Sigmoid colon (tissue), 7 donors: ENCODE measurements around the gene ZBTB4. TPM values are rescaled to one million over a fixed set of nuclear protein-coding genes. Genes with fewer than 3 reads are reported as not detected.

ENCODE experiments used
- DNase-seq: peaks from one replicate; pipeline ENCODE4 v3.0.0-alpha.2; 2019
- H3K27ac ChIP-seq, 4 donors: fragments of 200-600 bp; sonication (generic); one replicate each; pipeline ENCODE4 v1.5.1; 2016 to 2019; ENCODE audit warnings: mild to moderate bottlenecking in 1 of 4
- H3K27me3 ChIP-seq, 3 donors: fragments of 200-600 bp; sonication (generic); one replicate each; pipeline ENCODE4 v1.5.1; 2019; ENCODE audit warnings: mild to moderate bottlenecking in 1 of 3
- H3K36me3 ChIP-seq, 4 donors: fragments of 200-600 bp; sonication (generic); one replicate each; pipeline ENCODE4 v1.5.1; 2016 to 2019
- H3K4me1 ChIP-seq, 4 donors: fragments of 200-600 bp; sonication (generic); one replicate each; pipeline ENCODE4 v1.5.1; 2017 to 2019
- H3K4me3 ChIP-seq, 4 donors: fragments of 200-600 bp; sonication (generic); one replicate each; pipeline ENCODE4 v1.5.1; 2017 to 2019; ENCODE audit warnings: mild to moderate bottlenecking in 2 of 4, moderate library complexity in 1 of 4
- H3K9me3 ChIP-seq, 4 donors: fragments of 200-600 bp in 3 of 4; sonication (generic) in 3 of 4; one replicate each; pipeline versions ENCODE4 v1.5.1 to v1.6.1; 2013 to 2019
- EP300 ChIP-seq, 4 donors: sonication (generic); formaldehyde crosslinking; IDR thresholded peaks; one replicate each; pipeline ENCODE4 v1.6.1; 2017; ENCODE audit warnings: antibody characterized with exemption in 4 of 4
- POLR2A ChIP-seq, 2 donors: fragments of 450-650 bp; IDR thresholded peaks; one replicate each; pipeline ENCODE4 v1.6.1; 2016; ENCODE audit warnings: antibody characterized with exemption in 2 of 2, mild to moderate bottlenecking in 2 of 2, moderate library complexity in 2 of 2
- POLR2AphosphoS5 ChIP-seq, 4 donors: sonication (generic); formaldehyde crosslinking; IDR thresholded peaks; one replicate each; pipeline ENCODE4 v1.6.1; 2017; ENCODE audit warnings: antibody characterized with exemption in 4 of 4
- WGBS, 2 donors: extraction: QIAGEN DNeasy Blood & Tissue Kit; methylation state at CpG; one replicate each; pipeline ENCODE4 v1.1.7; 2013; 5-methylcytosine and 5-hydroxymethylcytosine counted together
- intact Hi-C: fragments of 100-400 bp; cut with DNase I; formaldehyde crosslinking; loops from one replicate; pipeline ENCODE4 v1.15.1; 2023
- polyA plus RNA-seq, 3 donors: library from polyadenylated mRNA; stranded (reverse); fragments of 200-250 nt; gene quantifications; one replicate each; pipeline ENCODE4 v1.2.3, GENCODE V29; 2013
- total RNA-seq, 4 donors: library from RNA; depleted of rRNA; stranded (reverse); fragments of >200 nt; gene quantifications; one replicate each; pipeline ENCODE4 v1.1.0, GENCODE V29; 2016
- TF ChIP-seq, protein P1 (sequence below), 4 experiments: fragments of 450-650 bp in 3 of 4; fragments of 200-600 bp in 1 of 4; IDR thresholded peaks; one replicate each; pipeline ENCODE4 v1.5.1; 2016 to 2019; ENCODE audit warnings: antibody characterized with exemption in 4 of 4, mild to moderate bottlenecking in 3 of 4, moderate library complexity in 2 of 4
- donor health status: healthy with polysubstance abuse.
- donor health status: Bipolar disorder and iron deficiency.
- donor health status: healthy.

The ZBTB4 gene
- total and polyA plus RNA-seq, 7 donors = 5.5 to 56.5 (median 42.5) TPM

DNA sequence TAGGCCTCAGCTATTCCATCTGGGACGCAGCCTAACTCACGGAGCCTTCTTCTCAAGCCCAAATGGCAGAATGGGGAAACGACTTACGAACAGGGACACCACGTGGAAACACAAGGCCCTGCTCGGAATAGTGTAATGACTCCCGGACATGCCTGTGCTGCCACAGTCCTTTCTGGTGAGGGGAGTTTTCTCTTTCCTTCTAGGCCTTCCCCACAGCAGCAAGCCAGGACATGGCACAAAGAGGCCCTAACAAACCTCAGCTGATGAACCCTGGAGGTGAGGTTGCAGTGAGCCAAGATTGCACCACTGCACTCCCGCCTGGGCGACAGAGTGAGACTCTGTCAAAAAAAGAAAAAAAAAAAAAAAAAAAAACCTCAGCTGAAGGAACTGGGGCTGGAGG is 15.3 kb downstream of the ZBTB4 start:
- 96% methylated on average over 9 of the region's 9 CpGs for WGBS, 2 donors
- Histone ChIP-seq H3K36me3 (peaks cover 18 to 56% (median 29%) of the 10 kb centered on the region in 4 donors), H3K27me3 (no peaks in the 10 kb centered on the region), H3K9me3 (no peaks in the 10 kb centered on the region), H3K27ac (no peak overlapping the region), H3K4me3 (no peak overlapping the region), H3K4me1 (peaks cover 0 to 35% (median 26%) of the 10 kb centered on the region in 4 donors)
- intact Hi-C loops = no loop called here
- no peak for DNase-seq
- TF ChIP-seq POLR2AphosphoS5 (IDR thresholded peaks at IDR 0.05) = no peak
- no peak for TF ChIP-seq POLR2A (IDR thresholded peaks at IDR 0.05)
- TF ChIP-seq, protein P1, sequence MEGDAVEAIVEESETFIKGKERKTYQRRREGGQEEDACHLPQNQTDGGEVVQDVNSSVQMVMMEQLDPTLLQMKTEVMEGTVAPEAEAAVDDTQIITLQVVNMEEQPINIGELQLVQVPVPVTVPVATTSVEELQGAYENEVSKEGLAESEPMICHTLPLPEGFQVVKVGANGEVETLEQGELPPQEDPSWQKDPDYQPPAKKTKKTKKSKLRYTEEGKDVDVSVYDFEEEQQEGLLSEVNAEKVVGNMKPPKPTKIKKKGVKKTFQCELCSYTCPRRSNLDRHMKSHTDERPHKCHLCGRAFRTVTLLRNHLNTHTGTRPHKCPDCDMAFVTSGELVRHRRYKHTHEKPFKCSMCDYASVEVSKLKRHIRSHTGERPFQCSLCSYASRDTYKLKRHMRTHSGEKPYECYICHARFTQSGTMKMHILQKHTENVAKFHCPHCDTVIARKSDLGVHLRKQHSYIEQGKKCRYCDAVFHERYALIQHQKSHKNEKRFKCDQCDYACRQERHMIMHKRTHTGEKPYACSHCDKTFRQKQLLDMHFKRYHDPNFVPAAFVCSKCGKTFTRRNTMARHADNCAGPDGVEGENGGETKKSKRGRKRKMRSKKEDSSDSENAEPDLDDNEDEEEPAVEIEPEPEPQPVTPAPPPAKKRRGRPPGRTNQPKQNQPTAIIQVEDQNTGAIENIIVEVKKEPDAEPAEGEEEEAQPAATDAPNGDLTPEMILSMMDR (IDR thresholded peaks at IDR 0.05) = no peak
- TF ChIP-seq EP300 (IDR thresholded peaks at IDR 0.05) = no peak

GRCh38 chr17:7463372-7463846 is 16.0 kb downstream of the ZBTB4 start:
- Histone ChIP-seq H3K4me3 (no peak overlapping the region), H3K27me3 (no peaks in the 10 kb centered on the region), H3K9me3 (no peaks in the 10 kb centered on the region), H3K4me1 (peaks cover 0 to 28% (median 23%) of the 10 kb centered on the region in 4 donors), H3K36me3 (peaks cover 18 to 56% (median 29%) of the 10 kb centered on the region in 4 donors), H3K27ac (no peak overlapping the region)
- DNase-seq = no peak
- 90 to 94% methylated on average over 14 of the region's 14 CpGs for whole genome bisulfite sequencing, 2 donors
- no peak for TF ChIP-seq POLR2AphosphoS5 (IDR thresholded peaks at IDR 0.05)
- no peak for TF ChIP-seq EP300 (IDR thresholded peaks at IDR 0.05)
- TF ChIP-seq, protein P1 (IDR thresholded peaks at IDR 0.05) = no peak
- no peak for TF ChIP-seq POLR2A (IDR thresholded peaks at IDR 0.05)
- intact Hi-C loops = no loop called here

- peaks cover 0 to 21% (median 18%) of the 10 kb centered on the region in 4 donors for H3K4me1 ChIP-seq
- no peaks in the 10 kb centered on the region for H3K9me3 ChIP-seq
- WGBS, 2 donors = 93 to 94% methylated on average over 44 of the region's 44 CpGs
- DNase-seq = no peak
- H3K4me3 ChIP-seq = no peak overlapping the region
- H3K27ac ChIP-seq = no peak overlapping the region
- no peaks in the 10 kb centered on the region for H3K27me3 ChIP-seq
- intact Hi-C loops = no loop called here
- TF ChIP-seq, protein P1 (IDR thresholded peaks at IDR 0.05) = no peak
- peak in 1 of 4 donors; percentile 33 for TF ChIP-seq POLR2AphosphoS5 (IDR thresholded peaks at IDR 0.05)
- no peak for TF ChIP-seq EP300 (IDR thresholded peaks at IDR 0.05)
- TF ChIP-seq POLR2A (IDR thresholded peaks at IDR 0.05) = no peak
- peaks cover 18 to 56% (median 29%) of the 10 kb centered on the region in 4 donors for H3K36me3 ChIP-seq
Measured at GRCh38 chr17:7462474-7463371, 16.7 kb downstream of the ZBTB4 start.

DNA sequence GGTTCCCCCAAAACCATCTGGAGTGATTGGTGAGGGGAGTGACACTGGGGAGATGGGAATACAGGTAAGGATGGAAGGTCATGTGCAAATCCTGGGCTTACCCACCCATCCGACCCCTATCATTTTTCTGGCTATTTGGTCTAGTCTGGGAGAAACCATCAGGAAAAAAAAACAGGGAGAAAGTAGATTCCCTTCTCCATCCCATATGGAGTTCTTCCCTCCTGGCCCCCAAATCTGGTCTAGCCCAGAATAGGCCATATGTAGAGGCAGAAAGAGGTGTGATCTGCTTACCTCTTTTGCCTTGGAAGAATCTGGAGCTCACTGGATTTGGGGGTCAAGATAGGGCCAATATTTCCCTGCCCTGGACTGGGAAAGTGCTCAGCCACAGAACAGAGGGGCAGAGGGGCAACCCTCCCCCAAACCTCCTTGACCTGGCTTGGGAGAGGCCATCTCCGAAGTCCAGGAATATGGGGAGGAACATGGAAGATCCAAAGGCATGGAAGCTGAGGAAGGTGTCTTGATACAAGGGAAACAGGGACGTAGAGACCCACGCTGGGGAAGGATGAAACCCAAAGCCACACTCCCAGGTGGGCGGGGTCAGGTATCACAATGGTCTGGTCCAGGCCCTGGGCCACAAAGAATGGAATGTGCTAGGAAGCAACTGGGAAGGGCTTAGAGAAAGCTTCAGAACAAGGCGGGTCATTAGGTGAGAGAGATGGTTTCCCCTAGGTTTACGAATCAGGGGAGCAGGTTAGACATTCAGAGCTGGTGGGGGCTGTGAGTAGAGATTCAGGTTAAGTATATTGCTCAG is 18.4 kb downstream of the ZBTB4 start:
- intact Hi-C loops = no loop called here
- TF ChIP-seq POLR2AphosphoS5 (IDR thresholded peaks at IDR 0.05) = no peak
- TF ChIP-seq, protein P1 (IDR thresholded peaks at IDR 0.05) = no peak
- TF ChIP-seq POLR2A (IDR thresholded peaks at IDR 0.05) = no peak
- no peak for TF ChIP-seq EP300 (IDR thresholded peaks at IDR 0.05)
- peaks cover 0 to 17% (median 11%) of the 10 kb centered on the region in 4 donors for H3K4me1 ChIP-seq
- DNase-seq = no peak
- H3K4me3 ChIP-seq = no peak overlapping the region
- H3K9me3 ChIP-seq = no peaks in the 10 kb centered on the region
- peaks cover 18 to 44% (median 23%) of the 10 kb centered on the region in 4 donors for H3K36me3 ChIP-seq
- H3K27ac ChIP-seq = no peak overlapping the region
- H3K27me3 ChIP-seq = no peaks in the 10 kb centered on the region
- 94 to 96% methylated on average over 7 of the region's 7 CpGs for WGBS, 2 donors
